IPS-18c (cell line): ENCODE data around the gene DOC2A.

ENCODE experiments used
- H3K4me3 ChIP-seq: 2 replicates; pipeline ENCODE4 v1.7.0; 2013; ENCODE audit warnings: low read depth, mild to moderate bottlenecking, low read length, moderate library complexity; ENCODE audit not compliant: insufficient read depth
- H3K9me3 ChIP-seq: one replicate; pipeline ENCODE4 v1.6.1; 2013; ENCODE audit warnings: mild to moderate bottlenecking, low read length, moderate library complexity; ENCODE audit not compliant: control insufficient read depth, insufficient read depth

Gene DOC2A

DNA sequence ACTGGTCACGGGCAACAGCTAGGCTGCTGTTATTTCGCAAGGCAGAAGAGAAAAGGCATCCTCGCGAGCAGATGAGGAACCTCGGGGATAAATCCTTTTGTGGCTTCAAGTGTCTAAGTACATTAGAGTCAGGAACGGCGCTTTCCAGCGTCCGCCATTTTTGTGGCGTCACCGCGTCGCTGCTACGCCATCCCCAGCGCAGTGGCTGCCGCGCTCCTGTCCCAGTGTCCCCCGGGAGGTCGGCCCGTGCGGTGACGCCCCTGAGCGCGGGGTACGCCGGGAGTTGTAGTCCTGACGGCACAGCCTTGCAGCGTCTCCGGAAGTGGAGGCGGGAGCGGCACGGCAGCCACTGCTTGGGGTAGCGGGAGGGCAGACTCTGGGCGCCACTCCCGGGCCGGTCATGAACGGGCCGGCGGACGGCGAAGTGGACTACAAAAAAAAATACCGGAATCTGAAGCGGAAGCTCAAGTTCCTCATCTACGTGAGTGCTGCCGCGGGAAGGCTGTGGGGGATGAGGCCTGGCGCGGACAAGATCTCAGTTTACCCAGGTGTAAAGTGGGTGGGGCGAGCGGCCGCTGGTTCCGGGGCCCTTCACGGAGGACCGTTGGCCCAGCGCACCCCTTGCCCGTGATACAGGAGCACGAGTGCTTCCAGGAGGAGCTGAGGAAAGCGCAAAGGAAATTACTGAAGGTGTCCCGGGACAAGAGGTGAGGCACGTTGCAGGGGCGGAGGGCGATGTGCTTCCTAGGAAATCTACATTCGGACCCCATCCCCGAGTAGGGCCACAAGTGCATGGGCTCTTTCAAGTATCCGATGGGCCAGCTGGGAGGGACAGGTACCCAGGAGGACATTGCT is 14.7 kb downstream of the DOC2A start, which contains the start of gene INO80E:
Gene INO80E, plus strand, starts transcription at position 331 of the 855 bp plus-strand sequence. Its CDS starts 70 bp downstream, at position 401.
- Histone ChIP-seq H3K9me3 (no peaks in the 10 kb centered on the region), H3K4me3 (peak within 1 kb of the TSS; percentile 99)

DNA sequence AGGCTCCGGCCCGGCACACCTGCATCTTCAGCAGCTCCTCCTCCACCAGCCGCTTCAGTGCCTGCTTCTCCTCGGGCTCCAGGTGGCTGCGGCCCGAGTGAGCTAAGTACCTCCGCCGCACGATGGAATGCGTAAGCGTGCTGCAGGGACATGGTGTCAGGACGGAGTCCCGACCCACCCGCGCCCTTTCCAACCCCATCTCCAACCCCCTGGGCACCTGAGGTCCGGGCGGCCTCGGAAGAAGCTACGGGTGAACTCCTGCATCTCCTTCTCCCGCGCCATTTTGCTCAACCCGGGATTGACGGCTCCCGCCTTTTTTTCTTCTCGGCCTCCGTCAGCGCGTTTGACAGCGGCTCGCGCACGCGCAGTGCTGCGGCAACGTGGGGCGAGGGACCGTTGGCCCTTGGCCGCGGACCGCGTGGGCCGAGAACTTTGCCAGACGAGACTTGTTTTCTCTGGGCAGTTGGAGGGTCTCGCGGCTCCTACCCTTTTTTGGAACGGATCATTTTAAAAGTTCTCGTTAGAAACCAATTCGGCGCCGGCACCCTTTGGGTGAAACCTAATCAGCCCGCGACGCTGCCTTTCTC is 15.4 kb downstream of the DOC2A start, which contains the start of gene HIRIP3:
Gene HIRIP3, minus strand, starts transcription at position 294 of the 587 bp plus-strand sequence. Its CDS starts 12 bp downstream, at position 282.
- no peaks in the 10 kb centered on the region for H3K9me3 ChIP-seq
- peak within 1 kb of the TSS; percentile 99 for H3K4me3 ChIP-seq

DNA sequence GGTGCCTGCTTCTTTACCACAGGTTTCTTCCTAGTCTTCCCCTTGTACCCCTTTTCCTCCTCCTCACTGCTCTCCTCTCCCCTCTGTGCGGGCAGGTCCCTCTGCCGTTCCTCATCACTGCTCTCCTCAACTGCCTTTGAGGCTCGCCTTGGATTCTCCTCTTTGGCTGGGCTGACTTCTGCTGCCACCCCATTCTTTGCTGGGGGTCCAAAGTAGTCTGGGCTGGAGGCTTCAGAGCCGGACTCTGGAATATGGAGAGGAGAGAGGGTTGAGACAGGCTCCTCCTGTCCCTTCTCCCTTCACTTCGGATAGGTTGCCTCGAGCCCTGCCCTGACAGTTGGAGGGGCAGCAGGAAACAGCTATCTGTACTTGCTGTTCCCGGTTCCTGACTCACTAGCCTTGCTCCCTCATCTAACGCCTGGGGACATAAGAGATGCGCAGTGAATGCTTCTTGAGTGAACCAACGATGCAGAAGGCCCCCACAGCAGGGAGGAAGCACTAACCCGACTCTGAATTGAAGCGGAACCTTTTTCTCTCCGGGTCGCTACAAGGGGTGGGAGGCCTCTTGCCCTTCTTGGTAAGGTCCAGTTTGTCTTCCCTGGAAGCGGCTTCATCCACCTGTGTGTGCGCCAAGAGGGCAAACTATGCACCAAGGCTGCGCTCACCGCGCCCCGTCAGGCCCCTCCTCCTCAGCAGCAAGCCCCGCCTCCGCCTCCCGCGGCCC is 16.1 kb downstream of the DOC2A start:
- Histone ChIP-seq H3K9me3 (no peaks in the 10 kb centered on the region), H3K4me3 (peak overlapping the region; percentile 99)

DNA sequence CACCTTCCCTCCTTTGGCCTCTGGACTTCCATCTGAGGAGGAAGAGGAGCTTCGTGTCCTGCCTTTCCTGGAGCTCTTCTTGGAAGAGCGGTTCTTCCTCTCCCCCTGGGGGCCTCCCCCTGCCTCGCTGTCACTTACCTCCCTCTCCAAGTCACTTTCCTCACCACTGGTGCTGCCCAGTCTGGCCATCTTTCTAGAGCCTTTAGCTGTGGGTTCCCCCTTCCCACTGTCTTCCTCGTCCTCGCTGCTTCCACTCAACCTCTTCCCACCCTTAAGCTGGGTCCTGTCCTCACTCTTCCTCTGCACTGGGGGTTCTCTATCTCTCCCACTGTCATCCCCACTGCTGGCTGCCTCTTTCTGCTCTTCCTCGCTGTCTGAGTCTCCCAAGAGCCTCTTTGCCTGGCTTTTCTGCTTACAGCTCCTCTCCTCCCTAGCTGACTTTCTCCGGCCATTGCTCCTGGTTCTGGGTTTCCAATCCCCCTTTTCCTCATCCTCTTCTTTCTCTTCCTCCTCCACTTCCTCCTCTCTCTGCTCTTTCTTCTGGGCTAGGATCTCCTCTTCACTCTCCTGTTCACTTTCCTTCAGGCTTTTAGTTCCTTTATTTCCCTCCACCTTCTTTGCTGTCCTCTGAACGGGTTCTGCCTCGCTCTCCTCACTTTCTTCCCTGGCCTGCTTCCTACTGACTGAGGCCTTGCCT is 16.8 kb downstream of the DOC2A start:
- Histone ChIP-seq H3K4me3 (peak overlapping the region; percentile 99; the same call in 1 of the 2 replicates), H3K9me3 (no peaks in the 10 kb centered on the region)

DNA sequence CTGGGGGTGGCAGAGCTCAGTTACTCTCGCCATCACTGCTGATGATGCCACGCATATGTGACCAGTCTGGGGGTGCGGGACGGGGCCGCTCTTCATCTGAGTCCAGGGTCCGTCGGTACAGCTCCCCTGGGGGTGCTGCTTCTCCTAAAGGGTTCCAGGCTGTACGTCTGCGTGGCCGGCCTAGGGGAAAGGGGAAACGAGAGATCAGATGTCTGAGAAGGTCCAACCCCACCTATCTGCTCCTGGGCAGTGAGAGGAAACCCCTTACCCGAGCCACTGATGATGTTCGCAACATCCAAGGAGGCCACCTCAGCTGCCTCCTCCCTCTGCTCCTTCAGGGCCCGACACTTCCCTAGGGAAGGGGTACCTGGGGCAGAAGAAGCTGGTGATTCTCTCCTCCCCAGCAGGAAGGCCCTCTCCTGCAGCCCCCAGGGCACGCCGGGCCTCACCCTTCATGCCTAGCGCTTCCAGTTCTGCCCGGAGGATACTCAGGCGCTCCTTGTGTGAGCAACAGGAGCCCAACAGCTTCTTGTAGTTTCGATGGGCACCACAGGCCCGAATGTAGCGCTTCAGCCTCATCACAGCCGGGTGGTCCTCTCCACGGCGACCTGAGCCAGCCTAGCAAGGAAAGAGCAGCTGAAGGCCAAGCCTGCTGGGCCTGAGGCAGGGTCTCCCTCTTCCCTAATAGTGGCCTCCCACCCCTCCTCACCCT is 17.5 kb downstream of the DOC2A start:
- Histone ChIP-seq H3K4me3 (no peak overlapping the region), H3K9me3 (no peaks in the 10 kb centered on the region)

DNA sequence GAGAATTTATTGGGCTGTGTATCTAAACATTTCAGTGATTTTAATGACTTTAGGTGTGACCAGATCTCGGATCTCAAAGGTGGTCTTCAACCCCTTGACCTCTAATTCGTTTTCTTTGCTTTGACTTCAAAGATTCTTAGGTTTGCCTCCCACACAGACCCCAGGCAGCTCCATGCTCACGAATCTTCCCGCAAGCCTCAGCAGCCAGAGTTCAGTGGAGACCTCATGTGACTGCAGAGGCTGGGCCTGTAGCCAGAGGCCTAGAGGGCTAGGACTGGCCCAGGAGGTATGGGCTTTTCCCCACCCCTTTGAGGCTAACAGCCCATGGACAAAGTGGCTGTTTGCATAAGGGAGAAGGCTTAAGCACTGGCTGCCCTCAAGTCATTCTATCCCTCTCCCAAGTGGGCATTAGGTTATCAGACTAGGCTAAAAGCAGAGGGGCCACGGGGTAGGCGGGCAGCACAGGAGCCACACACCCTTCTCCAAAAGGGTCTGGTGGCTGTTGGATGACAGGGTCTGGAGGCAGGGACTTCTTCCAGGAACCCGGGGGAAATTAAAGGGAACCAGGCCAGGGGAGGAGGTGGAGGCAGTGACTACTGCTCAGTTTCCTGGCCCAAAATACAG is 18.4 kb downstream of the DOC2A start:
- H3K9me3 ChIP-seq = no peaks in the 10 kb centered on the region
- H3K4me3 ChIP-seq = no peak overlapping the region

DNA sequence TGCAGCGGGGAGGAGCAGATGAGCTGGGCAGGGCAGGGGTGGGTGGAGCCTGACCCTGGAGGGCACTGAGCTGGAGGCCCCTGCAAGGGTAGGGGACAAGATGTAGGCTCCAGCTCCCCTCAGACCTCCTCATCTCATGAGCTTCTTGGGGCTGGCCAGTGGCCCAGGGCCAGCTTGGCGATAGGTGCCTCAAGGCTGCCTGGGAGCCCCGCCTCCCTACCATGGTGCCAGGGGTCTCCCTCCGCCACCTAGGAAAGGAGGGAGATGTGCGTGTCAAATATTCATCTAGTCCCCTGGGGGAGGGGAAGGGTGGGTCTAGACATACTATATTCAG is 19.3 kb downstream of the DOC2A start:
- Histone ChIP-seq H3K9me3 (no peaks in the 10 kb centered on the region), H3K4me3 (no peak overlapping the region)

DNA sequence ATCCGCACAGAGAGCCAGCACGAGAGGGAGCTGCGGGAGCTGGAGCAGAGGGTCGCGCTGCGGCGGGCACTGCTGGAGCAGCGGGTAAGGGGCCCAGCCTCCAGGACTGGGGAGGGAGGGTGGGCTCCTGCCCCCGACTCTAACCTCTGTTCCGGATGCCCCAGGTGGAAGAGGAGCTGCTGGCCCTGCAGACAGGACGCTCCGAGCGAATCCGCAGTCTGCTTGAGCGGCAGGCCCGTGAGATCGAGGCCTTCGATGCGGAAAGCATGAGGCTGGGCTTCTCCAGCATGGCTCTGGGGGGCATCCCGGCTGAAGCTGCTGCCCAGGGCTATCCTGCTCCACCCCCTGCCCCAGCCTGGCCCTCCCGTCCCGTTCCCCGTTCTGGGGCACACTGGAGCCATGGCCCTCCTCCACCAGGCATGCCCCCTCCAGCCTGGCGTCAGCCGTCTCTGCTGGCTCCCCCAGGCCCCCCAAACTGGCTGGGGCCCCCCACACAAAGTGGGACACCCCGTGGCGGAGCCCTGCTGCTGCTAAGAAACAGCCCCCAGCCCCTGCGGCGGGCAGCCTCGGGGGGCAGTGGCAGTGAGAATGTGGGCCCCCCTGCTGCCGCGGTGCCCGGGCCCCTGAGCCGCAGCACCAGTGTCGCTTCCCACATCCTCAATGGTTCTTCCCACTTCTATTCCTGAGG is 19.8 kb downstream of the DOC2A start:
- H3K4me3 ChIP-seq = no peak overlapping the region
- H3K9me3 ChIP-seq = no peaks in the 10 kb centered on the region

DNA sequence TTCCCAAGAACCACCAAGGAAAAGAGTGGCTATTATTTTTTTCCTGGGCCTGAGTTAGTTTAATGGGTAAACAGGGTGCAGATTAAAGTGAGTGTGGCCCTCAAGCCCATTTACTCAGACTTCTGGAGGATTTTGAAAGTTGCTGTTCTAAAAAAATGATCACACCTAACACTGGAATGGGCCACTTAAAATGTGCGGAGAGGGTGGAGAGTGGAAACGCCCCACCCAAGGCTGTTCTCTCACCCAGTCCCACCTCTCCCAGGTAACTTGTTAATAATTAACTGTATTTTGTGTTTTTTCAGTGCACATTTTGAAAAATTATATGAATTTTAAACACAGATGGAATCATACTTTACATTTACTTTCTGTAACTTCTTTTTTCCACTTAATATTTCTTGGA is 20.8 kb downstream of the DOC2A start:
- Histone ChIP-seq H3K4me3 (no peak overlapping the region), H3K9me3 (no peaks in the 10 kb centered on the region)

DNA sequence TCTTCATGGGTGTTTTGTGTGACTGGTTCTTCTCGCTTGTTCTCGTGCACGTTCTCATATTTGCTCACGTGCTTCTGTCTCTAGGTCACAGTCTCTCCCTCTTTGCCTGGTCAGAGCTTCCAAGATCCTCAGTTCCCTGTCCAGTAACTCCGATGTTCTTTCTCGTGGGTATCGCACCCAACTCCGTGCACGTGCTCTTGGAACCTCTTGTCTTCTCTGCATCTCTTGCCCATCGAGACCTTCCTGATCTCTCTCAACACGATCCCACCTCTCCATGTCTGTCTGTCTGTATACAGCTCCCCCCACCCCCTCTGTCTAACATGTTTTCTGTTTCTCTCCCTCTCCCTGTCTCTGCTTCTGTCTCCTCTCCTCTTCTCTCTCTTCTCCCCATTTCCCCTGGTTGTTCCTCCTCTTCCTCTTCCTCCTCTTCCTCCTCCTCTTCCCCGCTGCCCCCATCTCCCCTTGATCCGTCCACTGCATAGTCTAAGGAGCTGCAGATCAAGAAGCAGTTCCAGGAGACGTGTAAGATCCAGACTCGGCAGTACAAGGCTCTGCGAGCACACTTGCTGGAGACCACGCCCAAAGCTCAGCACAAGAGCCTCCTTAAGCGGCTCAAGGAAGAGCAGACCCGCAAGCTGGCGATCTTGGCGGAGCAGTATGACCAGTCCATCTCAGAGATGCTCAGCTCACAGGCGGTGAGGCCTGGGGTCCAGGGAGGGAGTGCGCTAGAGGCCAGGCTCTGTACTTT is 21.5 kb downstream of the DOC2A start:
- no peaks in the 10 kb centered on the region for H3K9me3 ChIP-seq
- no peak overlapping the region for H3K4me3 ChIP-seq

DNA sequence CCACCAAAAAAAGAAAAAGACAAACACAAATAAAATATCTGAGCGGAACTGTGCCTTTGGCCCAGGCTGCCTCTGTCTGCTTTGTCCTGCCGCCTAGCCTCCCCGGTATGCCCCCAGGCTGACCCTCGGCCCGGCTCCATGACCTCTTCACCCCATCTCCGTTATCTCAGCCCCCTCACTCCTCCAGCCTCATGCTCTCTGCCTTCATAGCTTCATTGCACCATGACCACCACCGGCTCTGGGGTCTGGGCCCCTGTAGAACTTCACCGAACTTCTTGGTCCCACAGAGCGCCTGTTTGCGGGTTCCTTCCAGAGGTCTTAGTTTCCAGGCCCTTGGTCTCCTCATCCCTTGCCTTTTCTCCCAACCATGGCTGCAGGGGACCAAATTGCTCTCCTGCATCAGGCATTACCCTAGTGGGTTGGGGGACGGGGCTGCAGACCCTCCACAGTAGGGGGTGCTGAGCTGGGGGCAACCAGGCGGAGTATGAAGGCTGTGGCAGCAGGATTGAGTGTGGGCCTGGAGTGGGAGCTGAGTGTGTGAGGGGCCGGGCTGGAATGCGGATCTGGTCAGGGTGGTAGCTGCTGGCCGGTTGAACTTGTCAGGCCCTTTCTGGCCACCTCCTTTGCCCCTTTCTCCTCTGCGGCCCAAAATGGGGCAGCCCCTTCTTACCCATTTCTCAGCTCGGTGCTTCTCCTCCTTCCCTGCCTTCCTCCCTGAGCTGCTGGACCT is 22.3 kb downstream of the DOC2A start:
- no peaks in the 10 kb centered on the region for H3K9me3 ChIP-seq
- no peak overlapping the region for H3K4me3 ChIP-seq

DNA sequence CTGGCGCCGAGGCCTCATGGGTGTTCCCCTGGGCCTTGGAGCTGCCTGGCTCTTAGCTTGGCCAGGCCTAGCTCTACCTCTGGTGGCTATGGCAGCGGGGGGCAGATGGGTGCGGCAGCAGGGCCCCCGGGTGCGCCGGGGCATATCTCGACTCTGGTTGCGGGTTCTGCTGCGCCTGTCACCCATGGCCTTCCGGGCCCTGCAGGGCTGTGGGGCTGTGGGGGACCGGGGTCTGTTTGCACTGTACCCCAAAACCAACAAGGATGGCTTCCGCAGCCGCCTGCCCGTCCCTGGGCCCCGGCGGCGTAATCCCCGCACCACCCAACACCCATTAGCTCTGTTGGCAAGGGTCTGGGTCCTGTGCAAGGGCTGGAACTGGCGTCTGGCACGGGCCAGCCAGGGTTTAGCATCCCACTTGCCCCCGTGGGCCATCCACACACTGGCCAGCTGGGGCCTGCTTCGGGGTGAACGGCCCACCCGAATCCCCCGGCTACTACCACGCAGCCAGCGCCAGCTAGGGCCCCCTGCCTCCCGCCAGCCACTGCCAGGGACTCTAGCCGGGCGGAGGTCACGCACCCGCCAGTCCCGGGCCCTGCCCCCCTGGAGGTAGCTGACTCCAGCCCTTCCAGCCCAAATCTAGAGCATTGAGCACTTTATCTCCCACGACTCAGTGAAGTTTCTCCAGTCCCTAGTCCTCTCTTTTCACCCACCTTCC is 23.3 kb downstream of the DOC2A start:
- no peaks in the 10 kb centered on the region for H3K9me3 ChIP-seq
- H3K4me3 ChIP-seq = no peak overlapping the region

DNA sequence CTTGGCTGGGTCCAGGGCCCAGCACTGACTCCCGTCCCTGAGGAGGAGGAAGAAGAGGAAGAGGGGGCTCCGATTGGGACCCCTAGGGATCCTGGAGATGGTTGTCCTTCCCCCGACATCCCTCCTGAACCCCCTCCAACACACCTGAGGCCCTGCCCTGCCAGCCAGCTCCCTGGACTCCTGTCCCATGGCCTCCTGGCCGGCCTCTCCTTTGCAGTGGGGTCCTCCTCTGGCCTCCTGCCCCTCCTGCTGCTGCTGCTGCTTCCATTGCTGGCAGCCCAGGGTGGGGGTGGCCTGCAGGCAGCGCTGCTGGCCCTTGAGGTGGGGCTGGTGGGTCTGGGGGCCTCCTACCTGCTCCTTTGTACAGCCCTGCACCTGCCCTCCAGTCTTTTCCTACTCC is 23.9 kb downstream of the DOC2A start:
- no peaks in the 10 kb centered on the region for H3K9me3 ChIP-seq
- no peak overlapping the region for H3K4me3 ChIP-seq

DNA sequence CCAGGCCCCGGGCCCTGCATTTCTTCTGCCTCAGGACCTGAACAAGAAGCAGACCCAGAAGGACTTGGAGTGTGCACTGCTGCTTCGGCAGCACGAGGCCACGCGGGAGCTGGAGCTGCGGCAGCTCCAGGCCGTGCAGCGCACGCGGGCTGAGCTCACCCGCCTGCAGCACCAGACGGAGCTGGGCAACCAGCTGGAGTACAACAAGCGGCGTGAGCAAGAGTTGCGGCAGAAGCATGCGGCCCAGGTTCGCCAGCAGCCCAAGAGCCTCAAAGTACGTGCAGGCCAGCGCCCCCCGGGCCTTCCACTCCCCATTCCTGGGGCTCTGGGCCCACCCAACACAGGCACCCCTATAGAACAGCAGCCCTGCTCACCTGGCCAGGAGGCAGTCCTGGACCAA is 24.6 kb downstream of the DOC2A start:
- no peak overlapping the region for H3K4me3 ChIP-seq
- no peaks in the 10 kb centered on the region for H3K9me3 ChIP-seq
